Measurements from ENCODE around the gene MEI4.

Gene MEI4

DNA sequence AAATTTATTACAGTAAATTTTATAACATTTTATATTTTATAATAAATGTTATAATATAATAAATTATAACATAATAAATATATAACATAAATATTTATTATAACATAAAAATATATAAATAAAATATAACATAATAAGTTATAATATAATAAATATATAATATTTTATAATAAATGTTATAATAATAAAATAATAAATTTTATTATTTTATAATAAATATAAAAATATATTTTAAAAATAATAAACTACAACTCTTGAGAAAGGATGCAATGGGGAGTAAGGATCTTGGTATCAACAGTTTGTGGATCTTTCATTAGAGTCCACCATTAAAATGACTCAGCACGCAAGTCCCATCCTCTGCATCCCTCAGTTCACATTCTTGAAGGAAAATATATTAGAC is 312.6 kb downstream of the MEI4 start:
- no peak for DNase-seq (ENCODE audit: low read depth, low spot score)

DNA sequence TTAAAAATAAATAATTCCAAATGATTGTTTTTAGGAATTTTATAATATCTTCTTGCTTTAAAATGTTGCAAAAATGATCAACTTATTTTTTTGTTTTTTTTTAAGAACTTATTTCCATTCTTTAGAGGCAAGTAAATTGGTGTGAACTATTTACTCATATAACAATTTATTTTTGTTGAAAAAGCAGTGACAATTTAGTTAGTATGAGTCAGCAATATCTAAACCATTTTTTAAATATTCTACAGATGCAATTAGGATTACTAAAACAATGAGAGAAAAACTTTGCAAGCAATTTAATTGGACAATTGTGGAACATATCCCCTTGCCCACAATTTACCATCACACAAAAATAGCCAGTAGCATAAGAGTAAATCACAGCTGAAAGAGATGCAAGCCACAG is 319.5 kb downstream of the MEI4 start:
- no peak for DNase-seq (ENCODE audit: low read depth, low spot score)

Measured in activated naive CD8-positive, alpha-beta T cell treated with anti-CD3 and anti-CD28 coated beads, Interleukin-2, amount 50 U/mL, for 16 hours (primary cell).